HG03469 (cell line): ENCODE results near the gene YJEFN3.

ENCODE experiments used
- ATAC-seq: cut with Tn5 transposase; IDR thresholded peaks from one replicate; pipeline ENCODE4 v1.9.1; 2021; ENCODE audit warnings: mild to moderate bottlenecking, moderate library complexity, moderate number of reproducible peaks; ENCODE audit not compliant: unreplicated experiment

The YJEFN3 gene

DNA sequence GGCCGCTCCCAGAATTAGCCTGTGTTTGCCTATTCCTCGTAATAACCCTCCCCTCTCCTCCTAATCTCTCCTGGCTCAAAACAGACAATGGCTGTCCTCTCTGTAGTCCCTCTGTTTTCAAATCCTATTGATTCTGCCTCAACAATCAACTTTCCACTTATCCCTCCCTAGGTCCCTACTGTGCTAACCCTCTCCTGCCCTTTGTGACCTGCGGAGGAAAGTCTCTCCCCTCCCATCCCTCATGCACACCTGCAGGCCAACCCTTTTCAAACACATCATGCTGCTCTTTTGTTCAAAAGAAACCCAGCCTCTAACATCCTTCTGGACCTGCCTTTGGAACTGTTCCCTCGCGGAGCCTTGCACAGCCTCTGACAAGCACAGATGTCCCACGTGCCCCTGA is 46.7 kb downstream of the YJEFN3 start:
- ATAC-seq: no peak

GRCh38 chr19:19578252-19578651 is 49.5 kb downstream of the YJEFN3 start:
- ATAC-seq: no peak

DNA sequence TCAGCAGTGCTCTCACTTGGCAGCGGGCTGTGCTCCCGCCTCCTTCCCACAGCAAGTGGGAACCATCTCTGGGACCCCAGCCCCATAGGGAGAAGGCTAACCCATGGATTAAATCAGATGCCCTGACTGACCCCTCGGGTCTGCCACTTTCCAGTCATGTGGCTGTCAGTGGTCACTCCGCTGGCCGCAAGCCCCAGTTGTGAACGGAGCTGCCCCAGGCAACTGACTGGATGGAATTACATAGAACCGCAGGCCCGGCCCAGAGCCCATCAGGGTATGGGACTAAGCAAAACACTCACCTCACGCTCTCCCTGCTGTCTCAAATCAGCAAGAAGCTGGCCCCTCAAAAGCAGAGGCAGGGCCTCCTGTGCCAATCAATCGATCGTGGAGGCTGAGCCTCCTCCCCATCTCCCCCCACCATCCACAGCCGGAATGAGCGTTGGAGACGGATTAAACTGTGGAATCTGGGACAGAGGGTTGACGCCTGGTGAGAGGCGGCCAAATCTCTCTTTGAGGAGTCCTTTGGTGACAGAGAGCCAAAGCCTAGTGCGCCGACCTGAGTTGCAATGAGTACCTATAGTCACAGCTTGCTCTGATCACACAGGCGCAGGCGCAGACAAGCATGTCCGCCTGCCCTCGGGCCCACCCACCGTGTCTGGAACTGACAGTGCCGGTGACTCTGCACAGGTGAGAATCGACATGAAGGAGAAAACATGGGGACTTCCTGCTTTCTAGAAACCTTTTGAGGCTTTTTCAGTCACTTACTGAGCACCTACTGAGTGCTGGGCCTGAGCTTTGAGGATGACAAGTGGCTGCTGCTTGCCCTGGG is 51.0 kb downstream of the YJEFN3 start:
- ATAC-seq: no peak

GRCh38 chr19:19580418-19580817 is 51.7 kb downstream of the YJEFN3 start:
- no peak for ATAC-seq

DNA sequence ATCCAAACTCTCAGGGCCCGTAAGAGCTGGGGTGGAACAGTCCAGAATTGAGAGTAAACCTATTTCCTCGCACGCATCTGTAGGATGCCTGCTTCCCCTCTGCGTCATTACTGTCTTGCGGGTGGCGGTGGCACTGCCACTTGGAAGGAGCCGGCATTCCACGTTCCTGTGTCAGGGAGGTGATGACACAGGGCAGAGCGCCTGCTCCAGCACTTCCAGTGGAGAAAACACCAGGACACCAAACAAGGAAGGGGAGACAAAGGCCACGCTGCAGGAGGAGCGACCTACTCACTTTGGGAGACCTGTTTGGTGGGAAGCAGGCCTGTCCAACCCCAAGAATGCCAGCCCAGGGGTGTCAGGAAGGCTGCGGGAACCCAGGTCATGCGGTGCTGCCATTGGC is 52.7 kb downstream of the YJEFN3 start:
- no peak for ATAC-seq

DNA sequence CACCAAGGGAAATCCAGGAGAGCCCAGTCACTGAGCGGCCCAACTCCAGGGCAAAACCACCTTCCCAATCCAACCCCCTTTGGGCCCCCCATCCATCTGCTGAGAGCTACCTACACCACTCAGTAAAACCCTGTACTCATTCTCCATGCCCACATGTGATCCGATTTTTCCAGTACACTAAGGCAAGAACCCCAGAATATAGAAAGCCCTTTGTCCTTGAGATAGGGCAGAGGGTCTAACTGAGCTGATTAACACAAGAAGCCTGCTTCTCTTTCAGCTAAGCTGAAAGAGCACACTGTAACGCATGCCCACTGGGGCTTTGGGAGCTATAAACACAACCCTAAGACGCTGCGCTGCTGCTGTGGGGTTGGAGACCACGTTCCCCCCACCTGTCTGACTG is 53.8 kb downstream of the YJEFN3 start:
- ATAC-seq: no peak

DNA sequence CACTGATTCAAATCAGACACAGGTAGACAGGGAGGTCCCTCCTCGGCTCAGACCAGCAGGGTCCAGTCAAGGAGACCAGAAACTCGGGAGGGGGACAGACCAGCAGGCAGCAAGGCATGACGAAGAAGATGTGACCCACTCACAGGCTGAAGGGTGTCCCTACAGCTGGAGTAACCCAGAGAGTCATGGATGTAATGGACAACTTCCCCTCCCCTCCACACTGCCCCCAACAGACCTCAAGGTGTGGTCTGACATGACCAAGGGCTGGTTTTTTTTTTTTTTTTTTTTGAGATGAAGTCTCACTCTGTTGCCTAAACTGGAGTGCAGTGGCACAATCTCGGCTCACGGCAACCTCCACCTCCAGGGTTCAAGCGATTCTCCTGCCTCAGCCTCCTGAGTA is 55.6 kb downstream of the YJEFN3 start:
- no peak for ATAC-seq
